ENCODE data around the gene GATA2. TPM values are rescaled to one million over a fixed set of nuclear protein-coding genes. Genes with fewer than 3 reads are reported as not detected.
A peak's percentile ranks its signal among the peaks of the same experiment; 100 is the strongest.

The GATA2 gene
- total RNA-seq (2014; rRNA removed; shearing (Covaris generic)), result 0.75 and 1.8 TPM in 2 replicates
- 7.4 and 7.7 TPM in 2 replicates for polyA plus RNA-seq (2015; cell fraction: cytosol; rRNA removed)
- polyA plus RNA-seq (2015; cell fraction: nucleus; rRNA removed), result 1.9 and 3.8 TPM in 2 replicates

DNA sequence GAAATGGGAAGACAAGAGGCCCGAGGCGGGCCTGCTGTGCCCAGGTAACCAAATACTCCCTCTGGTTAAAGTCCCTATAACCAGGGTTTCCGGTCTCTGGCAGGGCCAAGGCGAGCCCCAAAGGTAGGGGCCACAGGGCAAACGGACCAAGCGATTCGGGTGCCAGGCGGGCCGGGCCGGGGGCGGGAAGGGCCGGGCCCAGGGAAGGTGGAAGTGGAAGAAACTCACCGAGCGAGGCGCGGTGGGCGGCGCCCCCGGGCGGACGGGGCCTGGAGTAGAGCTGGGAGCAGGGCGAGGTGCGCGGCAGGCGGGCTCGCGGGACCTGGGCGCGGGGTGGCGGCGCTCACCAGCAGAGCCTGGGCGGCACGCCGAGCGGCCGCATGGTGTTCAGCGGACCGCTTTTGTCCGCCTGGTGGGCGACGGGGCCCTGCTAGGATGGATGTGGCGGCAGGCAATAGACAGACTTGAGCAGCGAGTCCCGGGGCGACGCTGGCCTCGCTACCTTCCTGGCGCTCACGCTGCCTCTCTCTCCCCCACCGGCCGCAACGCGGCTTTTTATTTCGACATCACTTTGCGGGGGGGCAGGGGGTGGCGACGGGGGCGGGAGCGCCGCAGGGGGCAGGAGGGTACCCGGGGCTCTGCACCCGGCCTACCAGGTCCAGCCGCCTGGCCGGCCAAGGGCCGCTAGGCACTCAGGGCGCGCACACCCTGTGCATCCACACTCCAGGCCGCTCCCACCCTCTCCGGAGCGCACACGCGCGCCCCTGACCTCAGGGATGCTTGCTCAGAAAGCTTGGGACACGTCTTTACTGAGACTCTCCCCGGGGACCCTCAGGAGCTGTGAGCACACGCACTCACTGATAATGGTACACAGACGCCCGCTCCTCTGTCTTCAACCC lies at the start of gene GATA2:
Gene GATA2, minus strand, starts transcription at position 531 of the 899 bp plus-strand sequence. CDS start 6,170 bp downstream, outside the sequence.
- no peak for DNase-seq (ENCODE audit: low read depth, low spot score)
- in situ Hi-C loops (cut with HindIII; ENCODE audit: low pct_unique_long_range_greater_than_20kb, low sequenced_read_pairs), result no loop called here

DNA sequence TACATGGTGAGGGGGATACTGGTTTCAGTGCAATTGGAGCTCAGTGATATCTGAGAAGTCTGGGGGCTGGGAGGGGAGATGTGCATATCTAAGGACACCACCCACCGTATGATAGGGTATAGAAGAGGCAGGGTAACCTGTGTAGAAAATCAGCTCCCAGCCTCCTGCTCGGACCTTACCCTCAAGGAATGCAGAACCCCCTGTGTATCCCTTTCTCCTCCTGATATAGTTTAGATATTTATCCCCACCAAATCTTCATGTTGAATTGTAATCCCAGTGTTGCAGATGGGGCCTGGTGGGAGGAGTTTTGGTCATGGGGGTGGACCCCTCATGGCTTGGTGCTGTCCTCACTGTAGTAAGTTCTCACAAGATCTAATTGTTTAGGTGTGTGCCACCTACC lies 48.2 kb upstream of the GATA2 start:
- no peak for DNase-seq (ENCODE audit: low read depth, low spot score)
- in situ Hi-C loops (cut with HindIII; ENCODE audit: low pct_unique_long_range_greater_than_20kb, low sequenced_read_pairs), result no loop called here

DNA sequence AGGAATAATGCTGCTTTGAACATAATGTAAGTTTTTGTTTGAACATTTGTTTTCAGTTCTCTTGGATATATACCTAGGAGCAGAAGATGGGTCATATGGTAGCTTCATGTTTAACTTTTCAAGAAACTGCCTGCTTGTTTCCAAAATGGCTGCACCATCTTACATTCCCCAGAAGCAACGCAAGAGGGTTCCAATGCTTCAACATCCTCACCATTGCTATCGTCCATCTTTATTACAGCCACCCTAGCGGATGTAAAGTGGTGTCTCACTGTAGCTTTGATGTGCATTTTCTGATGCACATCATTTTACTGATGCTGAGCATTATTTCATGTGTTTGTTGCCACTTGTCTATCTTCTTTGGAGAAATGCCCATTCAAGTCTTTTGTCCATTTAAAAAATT lies 46.4 kb upstream of the GATA2 start:
- DNase-seq (ENCODE audit: low read depth, low spot score), result peak; percentile 33
- in situ Hi-C loops (cut with HindIII; ENCODE audit: low pct_unique_long_range_greater_than_20kb, low sequenced_read_pairs), result no loop called here

DNA sequence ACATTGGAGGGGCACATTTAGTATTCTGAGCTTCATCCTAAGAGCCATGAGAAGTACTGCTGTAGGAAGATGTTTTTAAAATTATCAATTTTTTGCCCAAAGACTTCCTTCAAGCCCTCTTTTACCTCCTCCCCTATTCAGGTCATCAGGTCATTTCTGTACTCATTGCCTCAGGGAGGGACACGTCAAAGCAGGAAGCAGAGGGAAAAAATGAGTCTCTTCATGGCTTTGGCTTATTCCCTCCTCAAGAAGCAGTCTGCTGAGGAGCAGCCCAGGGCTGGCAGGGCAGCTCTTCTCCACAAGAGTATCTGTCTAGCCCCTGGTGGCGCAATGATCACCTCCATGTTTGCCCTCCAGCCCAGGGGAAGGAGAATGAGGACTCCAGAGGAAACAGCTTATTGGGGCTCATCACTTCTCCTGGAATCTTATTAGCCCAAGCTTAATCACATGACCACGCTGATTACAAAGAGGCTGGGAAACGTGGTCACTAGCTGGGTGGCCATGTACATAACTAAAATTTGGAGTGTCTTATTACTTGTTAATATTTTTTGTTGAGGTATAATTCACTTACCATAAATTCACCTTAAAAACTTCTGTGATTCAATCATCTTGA lies 44.2 kb upstream of the GATA2 start:
- in situ Hi-C loops (cut with HindIII; ENCODE audit: low pct_unique_long_range_greater_than_20kb, low sequenced_read_pairs), result no loop called here
- DNase-seq (ENCODE audit: low read depth, low spot score), result peak; percentile 19

DNA sequence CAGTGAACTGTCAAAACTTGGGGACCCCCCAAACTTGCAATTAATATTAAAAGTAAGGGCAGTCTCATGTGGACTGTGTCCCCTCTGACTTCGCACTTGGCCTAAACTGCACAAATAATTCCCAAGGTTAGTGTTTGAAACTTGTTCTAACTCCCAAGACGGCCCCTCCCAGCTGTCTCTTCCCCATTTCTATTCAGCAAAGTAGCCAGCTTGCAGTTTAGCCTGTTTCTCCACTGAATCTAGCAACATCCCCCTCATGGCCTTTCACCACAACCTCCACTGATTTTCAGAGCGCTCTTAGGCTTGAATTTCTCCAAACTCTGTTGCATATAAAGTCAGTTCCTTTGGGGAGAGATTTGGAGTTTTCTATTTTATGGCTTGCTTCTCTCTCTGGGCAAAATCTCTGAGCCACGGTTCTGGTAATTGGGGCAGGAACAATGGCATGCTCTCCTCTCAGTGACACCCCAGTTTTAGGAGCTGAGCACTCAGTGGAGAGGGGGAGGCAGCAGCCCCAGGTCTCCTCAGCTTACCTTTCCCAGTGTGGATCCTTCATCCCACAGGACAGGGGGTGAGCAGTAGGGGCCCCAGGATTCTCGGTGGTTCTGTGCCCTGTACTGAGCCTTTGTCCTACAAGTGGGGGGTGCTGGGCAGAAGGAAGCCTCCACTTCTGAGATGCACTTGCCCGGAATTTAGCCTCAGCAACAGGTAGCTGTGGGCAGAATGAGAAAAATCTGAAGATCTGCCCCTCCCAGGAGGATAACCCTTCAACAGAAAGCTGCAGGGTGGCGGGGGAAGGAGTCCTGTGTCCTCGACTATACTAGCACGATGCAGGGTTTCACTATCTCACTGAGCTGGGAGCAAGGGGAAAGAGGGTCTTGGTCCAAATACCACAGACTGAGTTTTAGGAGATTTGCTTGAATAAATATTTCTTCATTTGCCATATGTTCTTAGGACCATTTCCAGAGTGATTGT lies 39.3 kb upstream of the GATA2 start:
- in situ Hi-C loops (cut with HindIII; ENCODE audit: low pct_unique_long_range_greater_than_20kb, low sequenced_read_pairs), result no loop called here
- no peak for DNase-seq (ENCODE audit: low read depth, low spot score)

DNA sequence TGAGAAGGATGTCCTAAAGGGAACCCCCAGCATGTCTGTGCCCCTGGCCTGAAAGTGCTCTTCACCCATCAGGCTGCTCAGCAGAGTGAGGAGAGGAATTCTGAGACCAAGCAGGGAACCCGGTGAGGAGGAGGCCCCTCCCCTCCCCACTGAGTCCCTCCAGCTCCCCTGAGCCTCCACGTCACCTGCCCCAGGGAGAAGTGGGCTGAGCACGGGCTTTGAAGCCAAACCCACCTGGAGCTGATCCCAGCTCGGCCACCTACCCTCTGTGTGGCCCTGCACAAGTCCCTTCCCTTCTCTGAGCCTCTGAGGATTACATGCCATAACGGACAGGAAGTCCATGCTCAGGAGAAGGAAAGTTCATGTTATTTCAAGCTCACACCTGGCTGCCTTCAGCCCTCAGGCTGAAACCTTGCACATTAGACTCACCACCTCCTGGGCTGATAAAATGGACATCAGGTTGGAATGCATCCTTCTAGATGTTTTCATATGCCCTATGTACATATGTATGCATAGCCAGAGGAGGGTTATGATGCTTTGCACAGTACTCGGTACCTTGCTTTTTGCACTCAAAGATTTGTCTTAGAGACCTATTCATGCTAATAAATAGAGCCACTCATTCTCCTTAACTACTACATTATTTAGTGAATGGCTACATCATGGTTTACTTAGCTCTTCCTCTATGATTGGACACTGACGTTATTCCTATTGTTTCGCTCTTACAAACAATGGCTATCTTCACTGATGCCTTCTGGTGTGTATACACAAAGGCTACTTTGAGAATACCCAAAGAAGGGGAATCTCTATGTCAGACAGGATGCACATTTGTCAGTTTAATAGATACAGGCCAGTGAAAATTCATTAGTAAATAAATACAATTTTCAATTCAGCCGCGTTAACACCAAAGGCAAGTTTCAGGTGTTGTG lies 31.6 kb upstream of the GATA2 start:
- DNase-seq (ENCODE audit: low read depth, low spot score), result peak; percentile 12
- in situ Hi-C loops (cut with HindIII; ENCODE audit: low pct_unique_long_range_greater_than_20kb, low sequenced_read_pairs), result no loop called here

DNA sequence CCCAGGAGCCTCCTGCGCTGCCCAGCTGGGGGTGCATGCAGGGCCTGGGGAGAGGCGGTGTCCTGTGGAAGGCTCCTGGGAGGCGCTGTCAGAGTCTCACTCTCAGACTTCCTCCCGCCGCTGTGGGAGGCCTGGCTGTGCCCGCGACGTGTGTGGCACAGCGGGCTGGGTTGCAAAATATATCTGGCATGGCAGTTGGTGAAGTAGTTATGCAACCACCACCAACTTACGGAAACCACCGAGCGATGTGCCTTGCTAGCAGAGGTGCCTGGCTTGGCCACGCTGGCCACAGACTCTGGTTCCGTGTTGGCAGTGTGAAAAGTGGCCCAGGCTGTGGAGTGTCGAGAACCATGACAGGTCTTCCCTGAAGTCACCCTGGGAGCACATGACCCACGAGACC lies 30.6 kb upstream of the GATA2 start:
- in situ Hi-C loops (cut with HindIII; ENCODE audit: low pct_unique_long_range_greater_than_20kb, low sequenced_read_pairs), result no loop called here
- no peak for DNase-seq (ENCODE audit: low read depth, low spot score)

DNA sequence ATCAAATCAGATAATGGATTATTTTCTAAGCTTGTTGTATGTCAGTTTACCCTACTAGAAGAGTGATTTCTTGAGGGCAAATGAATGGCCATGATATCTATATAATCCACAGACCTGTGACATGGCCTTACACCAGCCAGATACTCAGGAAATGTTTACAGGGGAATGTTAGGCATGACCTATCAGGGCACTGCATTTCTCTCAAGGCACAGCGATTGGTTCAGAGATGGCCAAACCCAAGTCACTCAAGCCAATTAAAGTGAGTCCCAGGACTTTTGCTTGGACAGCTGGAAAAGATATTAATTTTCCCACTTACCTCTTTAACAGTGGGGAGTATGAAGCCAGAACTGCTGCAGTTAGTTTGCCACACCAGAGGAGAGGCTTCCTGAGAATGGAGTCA lies 28.7 kb upstream of the GATA2 start:
- peak; percentile 31 for DNase-seq (ENCODE audit: low read depth, low spot score)

DNA sequence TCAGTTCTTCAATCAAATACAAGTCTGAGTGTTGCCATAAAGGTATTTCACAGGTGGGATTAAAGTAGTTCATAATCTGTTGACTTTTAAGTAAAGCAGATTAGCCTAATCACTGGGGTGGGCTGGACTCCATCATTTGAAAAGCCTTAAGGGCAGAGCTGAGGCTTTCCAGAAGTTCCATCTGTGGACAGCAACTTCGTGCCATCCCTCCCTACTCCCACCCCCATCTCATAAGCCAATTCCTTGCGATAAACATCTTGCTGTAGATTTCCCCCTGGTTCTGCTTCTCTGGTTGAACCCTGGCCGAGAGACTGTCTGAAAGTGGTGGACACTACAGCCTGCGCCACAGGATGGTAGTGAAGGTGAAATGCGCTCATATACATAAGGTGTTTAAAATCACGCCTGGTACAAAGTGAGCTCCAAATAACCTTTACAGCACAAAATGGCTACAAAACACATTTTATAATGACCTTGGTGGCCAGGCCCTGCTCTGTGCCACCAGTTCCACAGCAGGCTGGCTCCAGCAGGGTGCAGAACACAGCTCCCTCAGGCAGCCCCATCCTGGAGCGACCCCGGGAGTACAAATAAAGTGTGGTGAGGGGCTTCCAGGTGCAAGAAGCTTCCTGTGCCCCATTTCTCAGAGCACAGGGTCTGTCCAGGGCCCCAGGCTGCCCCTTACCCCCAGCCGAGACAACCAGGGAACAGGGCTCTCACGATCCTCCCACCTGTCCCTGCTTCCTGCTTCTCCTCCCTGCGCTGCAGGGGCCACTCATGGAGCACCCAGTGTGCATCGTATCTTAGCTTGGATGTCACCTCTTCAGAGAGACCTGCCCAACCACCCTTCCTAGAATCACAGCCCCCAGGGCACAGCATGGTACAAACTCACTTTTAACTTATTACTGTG lies 25.8 kb upstream of the GATA2 start:
- in situ Hi-C loops (cut with HindIII; ENCODE audit: low pct_unique_long_range_greater_than_20kb, low sequenced_read_pairs), result no loop called here
- no peak for DNase-seq (ENCODE audit: low read depth, low spot score)

More for the DNA sequence above, 28.7 kb upstream of the GATA2 start:
- in situ Hi-C loops (cut with HindIII; ENCODE audit: low pct_unique_long_range_greater_than_20kb, low sequenced_read_pairs), result no loop called here

DNA sequence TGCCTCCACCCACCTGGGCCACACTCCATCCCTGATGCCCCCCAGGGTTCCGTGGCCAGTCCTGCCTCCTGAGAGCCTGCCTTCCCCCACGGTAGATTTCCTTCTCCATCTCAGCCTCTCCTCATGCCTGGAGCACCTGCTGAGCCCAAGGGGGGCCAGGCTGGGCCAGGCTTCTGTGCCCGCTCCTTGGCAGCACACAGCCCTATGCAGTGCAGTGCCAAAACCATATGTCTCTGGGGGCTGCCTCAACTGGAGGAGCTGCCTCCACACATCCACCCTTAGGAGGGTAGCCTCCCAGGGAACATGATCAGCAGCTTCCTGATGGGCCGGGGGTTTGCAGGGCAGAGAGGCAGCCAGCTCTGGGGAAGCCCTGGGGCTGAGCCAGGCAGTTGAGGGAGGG lies 24.6 kb upstream of the GATA2 start:
- in situ Hi-C loops (cut with HindIII; ENCODE audit: low pct_unique_long_range_greater_than_20kb, low sequenced_read_pairs), result no loop called here

DNA sequence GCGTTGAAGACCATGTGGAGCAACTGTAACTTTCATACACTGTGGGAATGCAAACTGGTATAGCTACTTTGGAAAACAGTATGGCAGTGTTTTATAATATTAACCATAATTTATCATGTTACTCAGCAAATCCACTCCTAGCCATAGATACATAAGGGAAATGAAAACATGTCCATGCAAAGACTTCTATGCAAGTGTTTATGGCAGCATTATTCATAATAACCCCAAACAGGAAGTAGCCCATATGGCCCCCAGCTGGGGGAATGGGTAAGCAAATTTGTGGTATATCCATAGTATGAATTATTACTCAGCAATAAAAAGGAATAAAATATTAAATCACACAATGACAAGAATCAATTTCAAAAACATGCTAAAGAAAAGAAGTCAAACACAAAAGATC lies 23.0 kb upstream of the GATA2 start:
- in situ Hi-C loops (cut with HindIII; ENCODE audit: low pct_unique_long_range_greater_than_20kb, low sequenced_read_pairs), result no loop called here
- no peak for DNase-seq (ENCODE audit: low read depth, low spot score)

More for the DNA sequence above, 24.6 kb upstream of the GATA2 start:
- DNase-seq (ENCODE audit: low read depth, low spot score), result no peak

DNA sequence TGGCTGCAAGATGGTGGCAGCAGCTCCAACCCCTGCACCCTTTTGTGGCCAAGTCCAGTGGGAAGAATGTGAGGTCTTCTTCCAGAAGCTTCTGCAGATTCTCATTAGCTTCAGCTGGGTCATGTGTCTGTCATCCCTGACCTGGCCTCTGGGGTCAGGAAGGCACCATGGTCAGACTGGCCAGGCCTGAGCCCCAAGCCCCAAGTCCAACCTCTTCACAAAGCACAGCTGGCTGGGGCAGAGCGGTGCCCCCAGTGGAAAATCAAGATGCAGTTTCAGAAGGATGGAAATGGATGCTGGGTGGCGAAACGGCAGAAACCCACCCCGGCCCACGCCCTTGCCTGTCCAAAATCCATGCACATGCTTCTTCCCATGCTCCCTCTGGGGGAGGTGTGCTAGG lies 15.9 kb upstream of the GATA2 start:
- DNase-seq (ENCODE audit: low read depth, low spot score), result no peak
- in situ Hi-C loops (cut with HindIII; ENCODE audit: low pct_unique_long_range_greater_than_20kb, low sequenced_read_pairs), result no loop called here

DNA sequence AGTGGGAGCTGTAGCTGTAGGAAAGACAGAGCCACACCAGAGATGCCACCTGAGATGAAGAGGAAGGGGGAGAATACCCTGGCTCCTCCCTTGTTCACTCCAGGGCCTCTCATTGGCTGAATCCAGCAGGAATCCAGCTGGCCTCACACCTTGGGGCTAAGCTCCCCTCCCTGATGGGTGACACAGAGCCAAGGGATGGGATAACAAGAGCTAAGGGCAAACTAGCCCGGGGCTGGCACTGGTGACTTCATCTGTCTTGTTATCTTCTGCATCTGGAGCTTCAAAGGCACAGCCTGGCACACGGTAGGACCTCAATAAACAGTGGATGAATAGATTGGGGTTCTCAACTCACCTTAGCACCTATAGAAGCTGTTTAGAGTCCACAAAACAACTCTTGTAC lies 13.8 kb upstream of the GATA2 start:
- in situ Hi-C loops (cut with HindIII; ENCODE audit: low pct_unique_long_range_greater_than_20kb, low sequenced_read_pairs), result no loop called here
- no peak for DNase-seq (ENCODE audit: low read depth, low spot score)

DNA sequence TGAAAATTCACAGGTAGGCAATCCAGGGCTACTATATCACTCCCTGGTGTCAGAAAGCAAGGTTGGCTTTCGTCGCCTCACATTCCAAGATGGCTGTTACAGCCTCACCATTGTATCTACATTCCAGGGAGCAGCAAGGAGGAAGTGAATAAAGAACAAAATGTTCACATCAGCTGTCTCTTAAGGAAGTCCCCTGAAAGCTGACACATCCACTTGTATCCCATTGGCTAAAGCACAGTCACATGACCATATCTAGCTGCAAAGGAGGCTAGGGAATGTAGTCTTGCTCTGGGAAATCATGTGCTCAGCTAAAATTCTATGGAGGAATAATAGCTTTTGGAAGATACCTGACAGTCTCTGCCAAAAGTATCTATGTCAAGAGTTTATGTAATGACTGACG lies 12.8 kb upstream of the GATA2 start:
- in situ Hi-C loops (cut with HindIII; ENCODE audit: low pct_unique_long_range_greater_than_20kb, low sequenced_read_pairs), result no loop called here
- no peak for DNase-seq (ENCODE audit: low read depth, low spot score)

DNA sequence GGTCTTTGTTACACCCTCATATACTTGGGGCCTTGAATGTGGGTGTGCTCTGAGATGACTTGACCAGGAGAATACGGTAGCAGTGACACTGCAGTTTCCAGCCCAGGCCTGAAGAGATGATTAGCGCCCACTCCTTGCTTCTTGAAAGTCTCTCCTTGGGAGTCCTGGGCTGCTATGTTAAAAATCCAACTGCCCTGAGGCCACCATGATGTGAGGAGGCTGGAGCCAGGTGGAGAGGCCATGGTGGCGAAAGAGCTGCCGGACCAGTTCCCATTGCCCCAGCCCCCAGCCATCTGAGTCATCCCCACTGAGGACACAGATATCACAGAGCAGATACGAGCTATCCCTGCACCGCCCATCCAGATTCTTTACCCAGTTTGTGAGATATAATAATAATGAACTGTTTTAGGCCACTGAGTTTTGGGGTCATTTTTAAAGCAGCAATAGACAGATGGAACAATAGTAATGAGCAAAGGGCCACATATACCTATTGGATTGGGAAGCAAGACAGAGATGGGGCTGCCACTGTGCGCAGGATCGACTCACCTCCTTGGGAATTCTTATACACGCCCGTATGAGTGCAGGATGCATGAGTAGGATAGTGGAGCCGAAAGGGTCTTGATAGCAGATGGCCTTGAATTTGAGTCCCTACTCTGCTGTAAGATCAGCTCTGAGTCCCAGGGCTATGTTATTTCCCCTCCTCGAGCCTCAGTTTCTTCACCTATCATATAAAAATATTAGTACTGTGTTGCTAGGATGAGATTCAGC lies 12.1 kb upstream of the GATA2 start:
- no peak for DNase-seq (ENCODE audit: low read depth, low spot score)
- in situ Hi-C loops (cut with HindIII; ENCODE audit: low pct_unique_long_range_greater_than_20kb, low sequenced_read_pairs), result no loop called here

All from SK-MEL-5 (cell line).